Articular chondrocyte of knee joint (primary cell): ENCODE data around the gene SPEF2. TPM values are rescaled to one million over a fixed set of nuclear protein-coding genes. Genes with fewer than 3 reads are reported as not detected.

Source experiments
- small RNA-seq: library from RNA; depleted of rRNA; stranded (forward); fragments of <200 nt; gene quantifications from one replicate; pipeline ENCODE3, GENCODE V24; 2012
- total RNA-seq: library from RNA; depleted of rRNA; stranded (reverse); fragments of >200 nt; gene quantifications from 2 replicates; pipeline ENCODE4 v1.2.3, GENCODE V29; 2012

Gene SPEF2
- 17.0 and 22.7 TPM in 2 replicates for total RNA-seq

GRCh38 chr5:35617435-35618303 is at the start of gene SPEF2:
Gene SPEF2 (plus strand): TSS chr5:35617863. CDS start chr5:35617998, 135 bp downstream.

GRCh38 chr5:35856765-35857351 is 239.2 kb downstream of the SPEF2 start, which contains the start of gene IL7R:
Gene IL7R (plus strand): TSS chr5:35856891. CDS start chr5:35856978, 87 bp downstream.

Small RNA genes lying within 50 kb of the gene (small RNA-seq; reads per million reads assigned to genes)
- gene RNU7-130P: not detected

Other genes starting within 250 kb of the SPEF2 start
- gene IL7R, start 239.0 kb downstream of the SPEF2 start, total RNA-seq: 32.3 and 75.0 TPM in 2 replicates